ENCODE results near the gene NCOR2. TPM values are rescaled to one million over a fixed set of nuclear protein-coding genes. Genes with fewer than 3 reads are reported as not detected.
A peak's percentile ranks its signal among the peaks of the same experiment; 100 is the strongest.

The NCOR2 gene
- total and polyA plus RNA-seq, 8 donors: 49.6 to 148 (median 98.6) TPM

DNA sequence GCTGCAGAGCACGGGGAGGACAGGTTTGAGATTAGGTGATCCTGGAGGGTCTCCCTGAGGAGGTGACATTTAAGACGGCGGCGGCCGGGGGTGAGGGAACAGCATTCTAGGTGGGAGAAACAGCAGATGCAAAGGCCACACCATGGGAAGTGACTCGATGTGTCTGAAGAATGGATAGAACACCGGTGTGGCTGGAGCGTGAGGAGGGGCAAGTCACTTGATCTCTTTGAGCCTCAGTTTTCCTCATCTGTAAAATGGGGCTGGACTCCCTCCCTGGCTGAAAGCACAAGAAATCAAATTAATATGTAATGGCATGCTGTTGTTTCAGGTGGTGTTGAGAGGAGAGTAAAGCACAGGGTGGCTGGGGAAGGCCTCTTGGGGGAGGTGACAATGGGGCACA, 10.0 kb upstream of the NCOR2 start:
- Histone ChIP-seq H3K27me3 (no peaks in the 10 kb centered on the region), H3K4me3 (no peak overlapping the region), H3K4me1 (no peaks in the 10 kb centered on the region), H3K36me3 (no peaks in the 10 kb centered on the region), H3K9me3 (no peaks in the 10 kb centered on the region), H3K27ac (no peak overlapping the region)
- 94 to 95% methylated on average over 8 of the region's 8 CpGs for WGBS, 2 donors
- DNase-seq (peak in 1 of 6 donors; percentile 24), FAIRE-seq (no peak), ATAC-seq (no peak)
- intact Hi-C loops (cut with DNase I): no loop called here
- TF ChIP-seq CTCF (IDR thresholded peaks at IDR 0.05): no peak

DNA sequence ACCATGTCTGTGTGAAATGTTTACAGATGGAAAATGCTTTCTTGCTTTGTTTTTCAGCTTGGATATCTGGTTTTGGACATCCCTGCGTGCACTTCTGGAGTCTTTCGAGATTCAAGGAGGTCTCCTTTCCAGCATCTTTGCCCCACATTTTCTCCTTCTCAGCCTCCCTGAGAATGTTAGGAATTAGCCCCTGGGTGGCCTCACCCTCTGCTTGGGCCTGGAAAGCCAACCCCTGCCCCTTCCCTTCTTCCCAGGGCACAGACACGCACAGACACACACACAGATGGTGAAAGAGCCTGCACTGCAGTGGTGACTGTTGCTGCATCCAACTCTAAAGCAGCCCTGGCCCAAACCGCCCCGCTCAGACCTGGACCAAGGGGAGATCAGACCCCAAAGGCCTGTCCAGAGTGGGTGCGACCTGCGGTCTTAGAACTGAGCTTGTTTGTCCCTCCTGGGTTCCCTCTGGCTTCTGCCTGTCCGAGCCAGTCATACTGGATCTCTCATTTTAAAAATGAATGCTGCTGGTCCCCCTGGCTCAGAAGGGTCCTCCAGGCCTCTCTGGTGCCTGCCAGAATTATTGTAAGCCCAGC, 8.7 kb upstream of the NCOR2 start:
- FAIRE-seq (no peak), DNase-seq (peak in 1 of 6 donors; percentile 33)
- H3K4me3 ChIP-seq: no peak overlapping the region

GRCh38 chr12:124573839-124574786, 6.7 kb upstream of the NCOR2 start:
- intact Hi-C loops (cut with DNase I): no loop called here
- FAIRE-seq: no peak
- no peak overlapping the region for H3K27ac ChIP-seq

More for the DNA sequence above, 8.7 kb upstream of the NCOR2 start:
- intact Hi-C loops (cut with DNase I): no loop called here
- H3K9me3 ChIP-seq: no peaks in the 10 kb centered on the region
- WGBS, 2 donors: 95 to 99% methylated on average over 8 of the region's 8 CpGs
- no peaks in the 10 kb centered on the region for H3K4me1 ChIP-seq
- no peak for ATAC-seq
- TF ChIP-seq CTCF (IDR thresholded peaks at IDR 0.05): no peak
- no peaks in the 10 kb centered on the region for H3K27me3 ChIP-seq
- H3K27ac ChIP-seq: no peak overlapping the region
- H3K36me3 ChIP-seq: no peaks in the 10 kb centered on the region

GRCh38 chr12:124571556-124571955, 4.1 kb upstream of the NCOR2 start:
- no peak for TF ChIP-seq CTCF (IDR thresholded peaks at IDR 0.05)
- Histone ChIP-seq H3K4me3 (no peak overlapping the region), H3K27me3 (no peaks in the 10 kb centered on the region), H3K36me3 (no peaks in the 10 kb centered on the region), H3K9me3 (no peaks in the 10 kb centered on the region), H3K4me1 (no peaks in the 10 kb centered on the region), H3K27ac (no peak overlapping the region)
- ATAC-seq (no peak), DNase-seq (peak in 1 of 6 donors; percentile 25), FAIRE-seq (no peak)
- intact Hi-C loops (cut with DNase I): no loop called here
- WGBS, 2 donors: 96 to 98% methylated on average over 2 of the region's 2 CpGs

More at GRCh38 chr12:124573839-124574786, 6.7 kb upstream of the NCOR2 start:
- Histone ChIP-seq H3K4me3 (no peak overlapping the region), H3K36me3 (no peaks in the 10 kb centered on the region), H3K27me3 (no peaks in the 10 kb centered on the region), H3K9me3 (no peaks in the 10 kb centered on the region), H3K4me1 (no peaks in the 10 kb centered on the region)
- no peak for TF ChIP-seq CTCF (IDR thresholded peaks at IDR 0.05)
- no peak for ATAC-seq
- WGBS, 2 donors: 86 to 90% methylated on average over 18 of the region's 18 CpGs
- peak in 1 of 6 donors; percentile 18 for DNase-seq

Data from pancreas (tissue), 10 donors.